Neural progenitor cell (in vitro differentiated cells): ENCODE measurements around the gene PDE7B. TPM values are rescaled to one million over a fixed set of nuclear protein-coding genes. Genes with fewer than 3 reads are reported as not detected.

Experiments used
- DNase-seq: peaks from one replicate; pipeline ENCODE4 v3.0.0-alpha.2; 2016; ENCODE audit warnings: low spot score
- H2AFZ ChIP-seq: fragments of 200-600 bp; sonication (generic); replicated peaks from 2 replicates; pipeline ENCODE4 v1.6.1; 2016; ENCODE audit warnings: antibody characterized with exemption
- H3F3A ChIP-seq: fragments of 200-600 bp; sonication (generic); 2 replicates; pipeline ENCODE4 v1.6.1; 2016; ENCODE audit warnings: antibody characterized with exemption, low read depth
- H3K27ac ChIP-seq: fragments of 200-600 bp; sonication (generic); 2 replicates; pipeline ENCODE4 v1.5.1; 2016; ENCODE audit warnings: mild to moderate bottlenecking
- H3K27me3 ChIP-seq: fragments of 200-600 bp; sonication (generic); 2 replicates; pipeline ENCODE4 v1.6.1; 2016; ENCODE audit warnings: mild to moderate bottlenecking, moderate library complexity
- H3K36me3 ChIP-seq: fragments of 200-600 bp; sonication (generic); 2 replicates; pipeline ENCODE4 v1.5.1; 2016
- H3K4me1 ChIP-seq: fragments of 200-600 bp; sonication (generic); 2 replicates; pipeline ENCODE4 v1.6.1; 2016; ENCODE audit warnings: mixed run types
- H3K4me2 ChIP-seq: fragments of 200-600 bp; sonication (generic); 2 replicates; pipeline ENCODE4 v1.6.1; 2016
- H3K4me3 ChIP-seq: fragments of 200-600 bp; sonication (generic); 2 replicates; pipeline ENCODE4 v1.5.1; 2016
- H3K79me2 ChIP-seq: fragments of 200-600 bp; sonication (generic); 2 replicates; pipeline ENCODE4 v1.6.1; 2016; ENCODE audit warnings: low read depth
- H3K9ac ChIP-seq: fragments of 200-600 bp; sonication (generic); 2 replicates; pipeline ENCODE4 v1.6.1; 2016
- H3K9me3 ChIP-seq: fragments of 200-600 bp; sonication (generic); 2 replicates; pipeline ENCODE4 v1.5.1; 2016; ENCODE audit warnings: low read depth
- H4K20me1 ChIP-seq: fragments of 200-600 bp; sonication (generic); 2 replicates; pipeline ENCODE4 v1.6.1; 2016; ENCODE audit warnings: low read depth
- H3K27ac Mint-ChIP-seq: 3 replicates; pipeline ENCODE4 v1.8.0; 2021; ENCODE audit warnings: mixed read lengths
- H3K27me3 Mint-ChIP-seq: 2 replicates; pipeline ENCODE4 v1.8.0; 2022; ENCODE audit warnings: low read depth, mild to moderate bottlenecking, inconsistent platforms, moderate library complexity, mixed read lengths; ENCODE audit not compliant: insufficient read depth
- H3K36me3 Mint-ChIP-seq: 3 replicates; pipeline ENCODE4 v1.8.0; 2021; ENCODE audit warnings: mixed read lengths
- H3K4me1 Mint-ChIP-seq: 3 replicates; pipeline ENCODE4 v1.8.0; 2021; ENCODE audit warnings: mixed read lengths
- H3K4me3 Mint-ChIP-seq: 3 replicates; pipeline ENCODE4 v1.8.0; 2021; ENCODE audit warnings: mild to moderate bottlenecking, moderate library complexity, mixed read lengths
- H3K9me3 Mint-ChIP-seq: 3 replicates; pipeline ENCODE4 v1.8.0; 2020; ENCODE audit warnings: mixed read lengths
- EZH2 ChIP-seq: fragments of 200-600 bp; sonication (generic); IDR thresholded peaks from 2 replicates; pipeline ENCODE4 v1.6.1; 2017; ENCODE audit warnings: antibody characterized with exemption, mild to moderate bottlenecking, moderate library complexity
- EZH2phosphoT487 ChIP-seq: fragments of 200-600 bp; sonication (generic); IDR thresholded peaks from 2 replicates; pipeline ENCODE4 v1.6.1; 2017; ENCODE audit warnings: antibody characterized with exemption
- total RNA-seq: library from RNA; depleted of rRNA; stranded (reverse); fragments of >200 nt; gene quantifications from 2 replicates; pipeline ENCODE4 v1.2.3, GENCODE V29; 2015; ENCODE audit warnings: low replicate concordance
- TF ChIP-seq, protein P1 (sequence below): fragments of 200-600 bp; sonication (generic); IDR thresholded peaks from 2 replicates; pipeline ENCODE4 v1.5.1; 2017; ENCODE audit warnings: antibody characterized with exemption, mild to moderate bottlenecking

PDE7B gene
- total RNA-seq, 1 donor from 2014 or later, result 0.04 TPM

DNA sequence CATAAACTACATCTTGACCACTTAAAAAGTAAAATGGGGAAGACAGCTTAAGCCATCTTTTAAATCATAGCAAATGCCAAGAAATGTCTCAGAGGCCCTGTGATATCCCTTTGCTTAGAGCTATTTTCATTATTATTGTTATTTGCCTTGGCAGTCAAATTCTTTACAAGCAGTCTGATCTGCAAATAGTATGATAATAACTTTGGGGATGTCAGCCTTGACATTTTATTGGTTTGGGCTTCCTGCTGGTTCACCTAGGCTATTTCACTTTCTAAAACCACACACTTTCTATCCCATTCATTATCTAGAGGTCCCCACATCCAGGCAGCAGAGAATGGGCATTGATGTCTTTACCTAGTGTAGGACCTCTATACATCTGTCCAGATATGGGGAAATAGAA lies 125.1 kb downstream of the PDE7B start:
- Histone ChIP-seq H3K79me2 (no peaks in the 10 kb centered on the region), H3K9ac (no peak overlapping the region), H3K27me3 (no peaks in the 10 kb centered on the region), H2AFZ (no peak overlapping the region), H3K27ac (no peak overlapping the region), H4K20me1 (no peaks in the 10 kb centered on the region), H3K4me1 (no peaks in the 10 kb centered on the region), H3F3A (no peaks in the 10 kb centered on the region), H3K9me3 (no peaks in the 10 kb centered on the region), H3K4me2 (no peak overlapping the region), H3K36me3 (no peaks in the 10 kb centered on the region), H3K4me3 (no peak overlapping the region)
- no peak overlapping the region for H3K27ac Mint-ChIP-seq
- H3K9me3 Mint-ChIP-seq, result no peaks in the 10 kb centered on the region
- H3K4me3 Mint-ChIP-seq, result no peak overlapping the region
- no peak for TF ChIP-seq EZH2phosphoT487
- TF ChIP-seq, protein P1, sequence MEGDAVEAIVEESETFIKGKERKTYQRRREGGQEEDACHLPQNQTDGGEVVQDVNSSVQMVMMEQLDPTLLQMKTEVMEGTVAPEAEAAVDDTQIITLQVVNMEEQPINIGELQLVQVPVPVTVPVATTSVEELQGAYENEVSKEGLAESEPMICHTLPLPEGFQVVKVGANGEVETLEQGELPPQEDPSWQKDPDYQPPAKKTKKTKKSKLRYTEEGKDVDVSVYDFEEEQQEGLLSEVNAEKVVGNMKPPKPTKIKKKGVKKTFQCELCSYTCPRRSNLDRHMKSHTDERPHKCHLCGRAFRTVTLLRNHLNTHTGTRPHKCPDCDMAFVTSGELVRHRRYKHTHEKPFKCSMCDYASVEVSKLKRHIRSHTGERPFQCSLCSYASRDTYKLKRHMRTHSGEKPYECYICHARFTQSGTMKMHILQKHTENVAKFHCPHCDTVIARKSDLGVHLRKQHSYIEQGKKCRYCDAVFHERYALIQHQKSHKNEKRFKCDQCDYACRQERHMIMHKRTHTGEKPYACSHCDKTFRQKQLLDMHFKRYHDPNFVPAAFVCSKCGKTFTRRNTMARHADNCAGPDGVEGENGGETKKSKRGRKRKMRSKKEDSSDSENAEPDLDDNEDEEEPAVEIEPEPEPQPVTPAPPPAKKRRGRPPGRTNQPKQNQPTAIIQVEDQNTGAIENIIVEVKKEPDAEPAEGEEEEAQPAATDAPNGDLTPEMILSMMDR, result no peak
- no peak for TF ChIP-seq EZH2
- no peaks in the 10 kb centered on the region for H3K36me3 Mint-ChIP-seq
- peaks cover 2% of the 10 kb centered on the region for H3K27me3 Mint-ChIP-seq
- H3K4me1 Mint-ChIP-seq, result no peaks in the 10 kb centered on the region
- DNase-seq, result no peak

DNA sequence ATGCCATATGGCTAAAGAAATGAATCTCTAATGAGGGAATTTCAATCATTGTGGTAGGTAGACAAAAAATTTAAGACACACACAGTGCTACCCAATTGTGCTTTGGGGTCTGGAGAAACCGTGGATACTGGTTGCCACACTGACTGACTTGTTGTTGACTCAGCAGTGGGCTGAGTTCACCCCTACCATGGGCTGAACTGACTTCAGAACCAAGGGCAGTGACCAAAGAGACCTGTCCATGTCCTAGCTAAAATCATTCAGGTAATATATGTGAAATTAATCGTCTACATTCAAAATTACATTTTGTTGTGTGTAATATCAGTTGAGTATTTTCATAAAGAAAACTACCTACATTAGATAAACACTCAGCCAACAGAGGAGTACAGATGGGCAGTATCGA lies 131.6 kb downstream of the PDE7B start:
- Histone ChIP-seq H3K27me3 (no peaks in the 10 kb centered on the region), H3K4me2 (no peak overlapping the region), H3K9me3 (no peaks in the 10 kb centered on the region), H3F3A (no peaks in the 10 kb centered on the region), H2AFZ (no peak overlapping the region), H4K20me1 (no peaks in the 10 kb centered on the region), H3K4me1 (no peaks in the 10 kb centered on the region), H3K27ac (no peak overlapping the region), H3K79me2 (no peaks in the 10 kb centered on the region), H3K4me3 (no peak overlapping the region), H3K9ac (no peak overlapping the region), H3K36me3 (no peaks in the 10 kb centered on the region)
- no peaks in the 10 kb centered on the region for H3K4me1 Mint-ChIP-seq
- TF ChIP-seq EZH2phosphoT487 (no peak), EZH2 (no peak)
- TF ChIP-seq, protein P1, result no peak
- H3K36me3 Mint-ChIP-seq, result no peaks in the 10 kb centered on the region
- H3K27ac Mint-ChIP-seq, result no peak overlapping the region
- no peak overlapping the region for H3K4me3 Mint-ChIP-seq
- H3K27me3 Mint-ChIP-seq, result no peaks in the 10 kb centered on the region
- no peaks in the 10 kb centered on the region for H3K9me3 Mint-ChIP-seq
- no peak for DNase-seq

DNA sequence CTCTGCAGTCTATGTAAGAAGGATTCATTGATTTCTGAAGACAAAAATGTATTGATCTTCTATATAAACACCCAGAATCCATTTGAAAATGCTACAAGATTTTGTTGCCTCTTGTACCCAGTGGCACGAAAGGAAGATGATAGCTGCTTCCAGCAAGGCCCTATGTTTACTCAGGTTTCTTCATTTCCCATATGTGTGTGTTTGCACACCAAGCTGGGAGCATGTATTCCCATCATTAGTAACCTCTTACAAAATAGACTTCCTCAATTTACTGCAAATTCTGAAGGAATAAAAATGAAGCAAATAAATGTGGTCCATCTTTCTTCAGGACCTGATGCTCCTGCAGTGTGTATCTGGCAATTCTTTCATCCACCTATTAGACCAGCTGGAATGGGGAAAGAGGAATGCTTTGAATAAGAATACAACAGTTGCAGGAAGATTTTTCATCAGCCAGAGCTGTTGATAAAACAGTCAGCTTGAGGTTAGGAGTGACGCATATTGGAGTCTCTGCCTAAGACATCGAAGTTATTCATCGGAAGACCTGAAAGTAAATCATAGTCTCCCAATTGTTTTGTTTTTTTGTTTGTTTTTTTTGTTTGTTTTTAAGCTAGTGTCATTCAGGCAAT lies 132.3 kb downstream of the PDE7B start:
- no peak overlapping the region for H3K4me3 Mint-ChIP-seq
- Histone ChIP-seq H3K79me2 (no peaks in the 10 kb centered on the region), H2AFZ (no peak overlapping the region)

More for the DNA sequence above, 132.3 kb downstream of the PDE7B start:
- Histone ChIP-seq H3K27ac (no peak overlapping the region), H3K4me3 (no peak overlapping the region), H3K27me3 (no peaks in the 10 kb centered on the region), H3K9ac (no peak overlapping the region), H3K4me1 (no peaks in the 10 kb centered on the region), H3F3A (no peaks in the 10 kb centered on the region), H3K9me3 (no peaks in the 10 kb centered on the region), H3K36me3 (no peaks in the 10 kb centered on the region), H3K4me2 (no peak overlapping the region), H4K20me1 (no peaks in the 10 kb centered on the region)
- DNase-seq, result no peak
- no peaks in the 10 kb centered on the region for H3K4me1 Mint-ChIP-seq
- no peaks in the 10 kb centered on the region for H3K36me3 Mint-ChIP-seq
- H3K27me3 Mint-ChIP-seq, result no peaks in the 10 kb centered on the region
- no peaks in the 10 kb centered on the region for H3K9me3 Mint-ChIP-seq
- TF ChIP-seq EZH2phosphoT487, result no peak
- no peak for TF ChIP-seq EZH2
- TF ChIP-seq, protein P1, result no peak
- H3K27ac Mint-ChIP-seq, result no peak overlapping the region
